Lower leg skin (tissue), 4 donors: ENCODE data around the gene CLTB. TPM values are rescaled to one million over a fixed set of nuclear protein-coding genes. Genes with fewer than 3 reads are reported as not detected.
"Not testable (repeated sequence)": the region's sequence is repeated elsewhere in the genome, so short reads cannot be mapped to it uniquely, and the experiment has no call there.

Source experiments
- DNase-seq, 2 donors: peaks; one replicate each; pipeline ENCODE4 v3.0.0-alpha.2; 2019; ENCODE audit warnings: low spot score in 2 of 2
- H3K4me3 ChIP-seq: fragments of 200-600 bp; sonication (generic); 2 replicates; pipeline ENCODE4 v1.5.1; 2017; ENCODE audit warnings: mild to moderate bottlenecking, low read depth; ENCODE audit not compliant: poor library complexity, severe bottlenecking
- CTCF ChIP-seq, 3 donors: fragments of 450-650 bp; IDR thresholded peaks; one replicate each; pipeline ENCODE4 v1.5.1; 2016; ENCODE audit warnings: antibody characterized with exemption in 3 of 3, mild to moderate bottlenecking in 3 of 3, moderate library complexity in 2 of 3
- POLR2A ChIP-seq, 2 donors: fragments of 450-650 bp; IDR thresholded peaks; one replicate each; pipeline ENCODE4 v1.6.1; 2016 to 2017; ENCODE audit warnings: antibody characterized with exemption in 2 of 2, mild to moderate bottlenecking in 1 of 2, moderate library complexity in 1 of 2
- WGBS, 2 donors: methylation state at CpG; one replicate each; pipeline ENCODE4 v1.1.5; 2018; 5-methylcytosine and 5-hydroxymethylcytosine counted together
- intact Hi-C: fragments of 100-400 bp; cut with DNase I; formaldehyde crosslinking; loops from one replicate; pipeline ENCODE4 v1.15.0; 2023; ENCODE audit warnings: low total_unique reads
- total RNA-seq, 4 donors: library from RNA; depleted of rRNA; stranded (reverse); fragments of >200 nt; gene quantifications; one replicate each; pipeline ENCODE4 v1.1.0, GENCODE V29; 2016

The CLTB gene
- total RNA-seq, 4 donors from 2014 or later: 707 to 959 (median 743) TPM

- H3K4me3 ChIP-seq: no peak overlapping the region
- TF ChIP-seq CTCF (IDR thresholded peaks at IDR 0.05): no peak
- TF ChIP-seq POLR2A (IDR thresholded peaks at IDR 0.05): no peak
- WGBS, 2 donors: 63 to 74% methylated on average over 5 of the region's 5 CpGs
- intact Hi-C loops: loop anchor here (10.0 kb wide), 1 partner anchor 124 kb away; the partner anchor contains the start of gene RNF44
- peak in 1 of 2 donors; percentile 66 for DNase-seq
Observed at GRCh38 chr5:176410486-176411180, 5.7 kb downstream of the CLTB start.

- intact Hi-C loops: loop anchor here (10.0 kb wide), 1 partner anchor 125 kb away; the partner anchor contains the start of gene RNF44
- DNase-seq: peak in 1 of 2 donors; percentile 66
- WGBS, 2 donors: 86 to 90% methylated on average over 4 of the region's 4 CpGs
- TF ChIP-seq CTCF (IDR thresholded peaks at IDR 0.05) (no peak), POLR2A (IDR thresholded peaks at IDR 0.05) (no peak)
- H3K4me3 ChIP-seq: no peak overlapping the region
Observed at GRCh38 chr5:176409765-176410164, 6.6 kb downstream of the CLTB start.

GRCh38 chr5:176408590-176408989 is 7.7 kb downstream of the CLTB start:
- intact Hi-C loops: no loop called here
- TF ChIP-seq CTCF (IDR thresholded peaks at IDR 0.05): no peak
- no peak for TF ChIP-seq POLR2A (IDR thresholded peaks at IDR 0.05)
- WGBS, 2 donors: 87 to 92% methylated on average over 5 of the region's 5 CpGs
- no peak overlapping the region for H3K4me3 ChIP-seq
- DNase-seq: peak in 1 of 2 donors; percentile 85

GRCh38 chr5:176408252-176408573 is 8.1 kb downstream of the CLTB start:
- H3K4me3 ChIP-seq, intact Hi-C loops: not testable (repeated sequence)
- 69 to 72% methylated on average over 10 of the region's 10 CpGs for WGBS, 2 donors

GRCh38 chr5:176407456-176408251 is 8.7 kb downstream of the CLTB start:
- TF ChIP-seq CTCF (IDR thresholded peaks at IDR 0.05) (no peak), POLR2A (IDR thresholded peaks at IDR 0.05) (no peak)
- 54 to 63% methylated on average over 6 of the region's 6 CpGs for whole genome bisulfite sequencing, 2 donors
- no peak overlapping the region for H3K4me3 ChIP-seq
- intact Hi-C loops: no loop called here
- peak; percentile 48 to 83 for DNase-seq

More at GRCh38 chr5:176408252-176408573, 8.1 kb downstream of the CLTB start:
- DNase-seq: peak in 1 of 2 donors; percentile 76

- no peak for TF ChIP-seq POLR2A (IDR thresholded peaks at IDR 0.05)
- no peak for TF ChIP-seq CTCF (IDR thresholded peaks at IDR 0.05)
- DNase-seq: peak in 1 of 2 donors; percentile 68
- no peak overlapping the region for H3K4me3 ChIP-seq
- WGBS, 2 donors: 63 to 70% methylated on average over 9 of the region's 9 CpGs
- intact Hi-C loops: no loop called here
Observed at GRCh38 chr5:176406436-176407052, 9.8 kb downstream of the CLTB start.
